H1 (cell line): ENCODE data around the gene VDAC2. TPM values are rescaled to one million over a fixed set of nuclear protein-coding genes. Genes with fewer than 3 reads are reported as not detected.

Experiments used
- CTCF ChIA-PET: fragments of 300-600 bp; sonication (Branson Sonifier 250); formaldehyde crosslinking; loops from one replicate; lab custom pipeline; 2021; ENCODE audit not compliant: partially characterized antibody; lab: Charles Lee
- POLR2A ChIA-PET: fragments of 300-600 bp; sonication (Branson Sonifier 250); formaldehyde crosslinking; loops from one replicate; lab custom pipeline; 2021; ENCODE audit warnings: inconsistent platforms; ENCODE audit not compliant: partially characterized antibody; lab: Charles Lee
- DNase-seq, 2 experiments: peaks; one replicate each; pipeline versions ENCODE4 v3.0.0 to v3.0.0-alpha.2; 2010 to 2022; ENCODE audit warnings: low spot score in 2 of 2, low read depth in 1 of 2, mixed read lengths in 1 of 2
- FAIRE-seq: peaks from 2 replicates; lab custom pipeline; 2011; peaks lifted over from hg19 to GRCh38; lab: Jason Lieb, UNC
- H2AFZ ChIP-seq: 2 replicates; pipeline ENCODE4 v1.8.1; 2012; ENCODE audit warnings: low read length, inconsistent platforms
- H2AK5ac ChIP-seq: 2 replicates; pipeline ENCODE4 v1.6.1; 2013; ENCODE audit warnings: low read depth, low read length
- H2BK120ac ChIP-seq: replicated peaks from 2 replicates; pipeline ENCODE3; 2013; ENCODE audit warnings: low read depth, low read length, inconsistent platforms
- H2BK12ac ChIP-seq: 2 replicates; pipeline ENCODE4 v1.6.1; 2013; ENCODE audit warnings: low read depth, low read length
- H2BK15ac ChIP-seq: 2 replicates; pipeline ENCODE4 v1.6.1; 2013; ENCODE audit warnings: low read length
- H2BK20ac ChIP-seq: 2 replicates; pipeline ENCODE4 v1.6.1; 2013; ENCODE audit warnings: low read length
- H2BK5ac ChIP-seq: 2 replicates; pipeline ENCODE4 v1.6.1; 2013; ENCODE audit warnings: low read depth, low read length
- H3K14ac ChIP-seq: 2 replicates; pipeline ENCODE4 v1.6.1; 2013; ENCODE audit warnings: inconsistent platforms; ENCODE audit not compliant: insufficient read length
- H3K18ac ChIP-seq: 2 replicates; pipeline ENCODE4 v1.6.1; 2013; ENCODE audit warnings: low read length; ENCODE audit errors: extremely low read depth
- H3K23ac ChIP-seq: 2 replicates; pipeline ENCODE4 v1.6.1; 2013; ENCODE audit warnings: inconsistent platforms; ENCODE audit not compliant: insufficient read length
- H3K23me2 ChIP-seq: 2 replicates; pipeline ENCODE4 v1.6.1; 2013; ENCODE audit warnings: low read depth, low read length
- H3K27ac ChIP-seq: 2 replicates; pipeline ENCODE4 v1.6.1; 2011; ENCODE audit warnings: low read depth, low read length, inconsistent platforms
- H3K27me3 ChIP-seq, 4 experiments: replicated peaks in 1 of 4; 1 replicate in 1 of 4; 2 replicates in 3 of 4; pipeline versions ENCODE4 v1.6.1 to v1.8.1; 2011 to 2013; ENCODE audit warnings: low read length in 3 of 4, mild to moderate bottlenecking in 3 of 4, inconsistent platforms in 2 of 4, mixed read lengths in 2 of 4, moderate library complexity in 1 of 4; ENCODE audit not compliant: control insufficient read depth in 3 of 4, insufficient read depth in 3 of 4; ENCODE audit errors: extremely low read depth in 1 of 4
- H3K36me3 ChIP-seq, 4 experiments: 2 replicates each; pipeline versions ENCODE4 v1.6.1 to v1.8.1; 2011 to 2013; ENCODE audit warnings: mild to moderate bottlenecking in 4 of 4, low read length in 3 of 4, moderate library complexity in 2 of 4, control low read depth in 1 of 4, inconsistent platforms in 1 of 4; ENCODE audit not compliant: insufficient read depth in 4 of 4, control insufficient read depth in 2 of 4
- H3K4ac ChIP-seq: replicated peaks from 2 replicates; pipeline ENCODE3; 2013; ENCODE audit warnings: low read length, low read depth, mixed read lengths, inconsistent platforms; ENCODE audit not compliant: insufficient read length
- H3K4me1 ChIP-seq, 4 experiments: replicated peaks in 1 of 4; 1 replicate in 1 of 4; 2 replicates in 3 of 4; pipeline versions ENCODE4 v1.6.1 to v1.8.1; 2011 to 2013; ENCODE audit warnings: low read length in 3 of 4, inconsistent platforms in 2 of 4, mixed read lengths in 1 of 4; ENCODE audit not compliant: insufficient read depth in 4 of 4, control insufficient read depth in 3 of 4
- H3K4me2 ChIP-seq, 2 experiments: 2 replicates each; pipeline versions ENCODE4 v1.6.1 to v1.8.1; 2011 to 2013; ENCODE audit warnings: low read depth in 2 of 2, low read length in 2 of 2, control low read depth in 1 of 2, inconsistent platforms in 1 of 2, mild to moderate bottlenecking in 1 of 2; ENCODE audit not compliant: insufficient read depth in 1 of 2
- H3K4me3 ChIP-seq, 4 experiments: fragments of 200-600, 300-600 bp in 1 of 4; sonication (generic), shearing (Covaris generic), sonication (Bioruptor Twin) in 1 of 4; 2 replicates each; pipeline versions ENCODE4 v1.5.1 to v1.8.1; 2011 to 2016; ENCODE audit warnings: low read length in 4 of 4, low read depth in 3 of 4, control low read depth in 2 of 4, inconsistent platforms in 2 of 4, mild to moderate bottlenecking in 2 of 4, mixed read lengths in 1 of 4, moderate library complexity in 1 of 4; ENCODE audit not compliant: insufficient read depth in 2 of 4; ENCODE audit errors: extremely low read depth in 1 of 4
- H3K56ac ChIP-seq: replicated peaks from 2 replicates; pipeline ENCODE3; 2013; ENCODE audit warnings: low read depth, mild to moderate bottlenecking, mixed read lengths, low read length, inconsistent platforms; ENCODE audit not compliant: insufficient read length
- H3K79me1 ChIP-seq: 2 replicates; pipeline ENCODE4 v1.6.1; 2013; ENCODE audit warnings: low read depth, low read length, control low read depth
- H3K79me2 ChIP-seq, 2 experiments: 2 replicates each; pipeline versions ENCODE4 v1.6.1 to v1.8.1; 2012 to 2013; ENCODE audit warnings: low read length in 2 of 2, mild to moderate bottlenecking in 2 of 2, inconsistent platforms in 1 of 2; ENCODE audit not compliant: insufficient read depth in 2 of 2, control insufficient read depth in 1 of 2
- H3K9ac ChIP-seq, 4 experiments: replicated peaks in 1 of 4; 1 replicate in 1 of 4; 2 replicates in 3 of 4; pipeline versions ENCODE4 v1.6.1 to v1.8.1; 2011 to 2013; ENCODE audit warnings: low read depth in 3 of 4, low read length in 3 of 4, control low read depth in 2 of 4, mild to moderate bottlenecking in 2 of 4, moderate library complexity in 2 of 4, inconsistent platforms in 1 of 4; ENCODE audit errors: extremely low read depth in 1 of 4
- H3K9me3 ChIP-seq, 2 experiments: 2 replicates each; pipeline versions ENCODE4 v1.6.1 to v1.8.1; 2012 to 2013; ENCODE audit warnings: mild to moderate bottlenecking in 2 of 2, moderate library complexity in 2 of 2, control low read depth in 1 of 2, inconsistent platforms in 1 of 2, low read depth in 1 of 2, low read length in 1 of 2, mixed read lengths in 1 of 2; ENCODE audit not compliant: insufficient read depth in 2 of 2
- H4K20me1 ChIP-seq, 2 experiments: replicated peaks in 1 of 2; 2 replicates each; pipeline versions ENCODE3 to v1.8.1; 2011 to 2013; ENCODE audit warnings: inconsistent platforms in 2 of 2, low read length in 2 of 2, mild to moderate bottlenecking in 1 of 2; ENCODE audit not compliant: insufficient read depth in 2 of 2, control insufficient read depth in 1 of 2
- H4K5ac ChIP-seq: 2 replicates; pipeline ENCODE4 v1.6.1; 2013; ENCODE audit warnings: low read length, low read depth, mixed read lengths, inconsistent platforms; ENCODE audit not compliant: insufficient read length
- H4K8ac ChIP-seq: 2 replicates; pipeline ENCODE4 v1.8.0; 2013; ENCODE audit warnings: mild to moderate bottlenecking, moderate library complexity, low read length, inconsistent platforms; ENCODE audit not compliant: insufficient read depth; ENCODE audit errors: extremely low read depth
- H4K91ac ChIP-seq: replicated peaks from 2 replicates; pipeline ENCODE3; 2013; ENCODE audit warnings: low read length, mixed read lengths, inconsistent platforms; ENCODE audit not compliant: insufficient read length
- ASH2L ChIP-seq: fragments of 200-600, 300-600 bp; sonication (generic); IDR thresholded peaks from one replicate; pipeline ENCODE4 v1.7.1; 2017; ENCODE audit warnings: low read length
- BACH1 ChIP-seq: IDR thresholded peaks from 2 replicates; pipeline ENCODE4 v1.6.1; 2012; ENCODE audit warnings: low read length, improper control_type of control experiment
- BRCA1 ChIP-seq: IDR thresholded peaks from 2 replicates; pipeline ENCODE4 v1.6.1; 2012; ENCODE audit warnings: low read depth, low read length, improper control_type of control experiment
- CBX5 ChIP-seq: fragments of 300-800, 300-1000 bp; sonication (generic); IDR thresholded peaks from 2 replicates; pipeline ENCODE4 v1.7.1; 2016; ENCODE audit warnings: antibody characterized with exemption, low read length, low read depth
- CHD1 ChIP-seq: IDR thresholded peaks from 2 replicates; pipeline ENCODE4 v1.6.1; 2012; ENCODE audit warnings: low read depth, low read length, improper control_type of control experiment
- EGR1 ChIP-seq: IDR thresholded peaks from 2 replicates; pipeline ENCODE4 v1.6.1; 2011; ENCODE audit warnings: low read depth, low read length, borderline replicate concordance
- GABPA ChIP-seq: IDR thresholded peaks from 2 replicates; pipeline ENCODE4 v1.6.1; 2011; ENCODE audit warnings: mild to moderate bottlenecking, low read length, moderate library complexity, borderline replicate concordance; ENCODE audit not compliant: insufficient read depth
- POLR2A ChIP-seq, 2 experiments: IDR thresholded peaks; 1 replicate in 1 of 2; 2 replicates in 1 of 2; pipeline ENCODE4 v1.6.1; 2011; ENCODE audit warnings: low read depth in 2 of 2, low read length in 2 of 2, mild to moderate bottlenecking in 2 of 2; ENCODE audit errors: control extremely low read depth in 1 of 2
- POU5F1 ChIP-seq: IDR thresholded peaks from 2 replicates; pipeline ENCODE4 v1.6.1; 2011; ENCODE audit warnings: low read depth, mild to moderate bottlenecking, low read length, moderate library complexity
- RAD21 ChIP-seq, 2 experiments: IDR thresholded peaks in 1 of 2; conservative IDR thresholded peaks in 1 of 2; 2 replicates each; pipeline ENCODE4 v1.6.1; 2011; ENCODE audit warnings: low read depth in 2 of 2, low read length in 2 of 2, improper control_type of control experiment in 1 of 2, inconsistent platforms in 1 of 2, mild to moderate bottlenecking in 1 of 2, moderate library complexity in 1 of 2
- RNF2 ChIP-seq: fragments of 200-900, 300-1000 bp; sonication (generic); IDR thresholded peaks from 2 replicates; pipeline ENCODE4 v1.7.1; 2016; ENCODE audit warnings: borderline replicate concordance, low read depth, mild to moderate bottlenecking, antibody characterized with exemption, low read length; ENCODE audit not compliant: poor library complexity, severe bottlenecking; ENCODE audit errors: missing control alignments
- SIRT6 ChIP-seq: IDR thresholded peaks from one replicate; pipeline ENCODE4 v1.7.1; 2012; ENCODE audit warnings: low read length, inconsistent platforms
- SRF ChIP-seq: IDR thresholded peaks from 2 replicates; pipeline ENCODE4 v1.6.1; 2011; ENCODE audit warnings: mild to moderate bottlenecking, low read depth, low read length, moderate library complexity
- SUZ12 ChIP-seq: fragments of 200-600 bp; sonication (generic); IDR thresholded peaks from 2 replicates; pipeline ENCODE4 v1.6.1; 2012; ENCODE audit warnings: mild to moderate bottlenecking, inconsistent platforms, low read length, moderate library complexity, mixed read lengths
- WGBS, 2 experiments: shearing (Covaris generic) in 1 of 2; methylation state at CpG; one replicate each; pipeline versions ENCODE4 v1.1.6 to v1.1.7; 2013 to 2015; ENCODE audit warnings: low lambda C conversion rate in 2 of 2, mixed read lengths in 2 of 2, inconsistent platforms in 1 of 2, low coverage in 1 of 2, missing lambda C conversion rate in 1 of 2; ENCODE audit not compliant: insufficient replicate concordance in 2 of 2, insufficient coverage in 1 of 2, insufficient read length in 1 of 2; ENCODE audit errors: extremely low coverage in 1 of 2, missing lambda C conversion rate in 1 of 2; 5-methylcytosine and 5-hydroxymethylcytosine counted together
- polyA plus RNA-seq, 7 experiments: library from polyadenylated mRNA; depleted of rRNA in 3 of 7; stranded (reverse) in 5 of 7; unstranded in 2 of 7; fragments of >200 nt in 5 of 7; fragments of 200-250 nt in 2 of 7; gene quantifications; 1 replicate in 5 of 7; 2 replicates in 1 of 7; 4 replicates in 1 of 7; pipeline versions ENCODE4 v1.2.1 to v1.2.3, GENCODE V29; 2011 to 2013; ENCODE audit warnings: missing spikeins in 2 of 7, mixed read lengths in 2 of 7
- total RNA-seq: library from RNA; stranded (reverse); fragmentation: NEBNext Ultra II Directional; extraction: Animal tissue kit (Norgen Biotek cat#: 25700); gene quantifications from 2 replicates; pipeline ENCODE4 v1.2.1, GENCODE V29; 2021
- TF ChIP-seq, protein P1 (sequence below): IDR thresholded peaks from 2 replicates; pipeline ENCODE4 v1.6.1; 2012; ENCODE audit warnings: inconsistent platforms

VDAC2 gene
- total and polyA plus RNA-seq, 2 of the 8 experiments (the other 6 are each of a cell fraction or from before 2014, with no cell fraction given), result 89.8 to 284 TPM

DNA sequence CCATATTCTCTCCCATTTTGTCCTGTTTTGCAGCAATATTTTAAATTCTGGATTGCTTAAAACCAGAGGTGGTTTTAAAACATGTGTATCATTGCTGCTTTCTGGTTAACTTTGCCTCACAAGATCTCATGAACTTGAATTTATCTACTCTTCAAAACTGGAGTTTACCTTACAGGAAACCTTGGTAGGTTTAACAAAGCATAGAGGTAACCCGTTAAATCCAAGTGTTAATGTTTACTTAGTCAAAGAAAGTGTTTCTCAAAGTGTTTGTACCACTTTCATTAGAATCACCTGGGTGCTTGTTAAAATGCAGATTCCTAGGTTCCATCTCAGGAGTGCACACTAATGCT is 44.0 kb upstream of the VDAC2 start:
- Histone ChIP-seq H3K9ac (no peak overlapping the region), H4K20me1 (no peaks in the 10 kb centered on the region), H3K14ac (no peak overlapping the region), H3K23me2 (no peaks in the 10 kb centered on the region), H2BK12ac (no peak overlapping the region), H2AK5ac (no peak overlapping the region), H2BK120ac (no peak overlapping the region), H3K56ac (no peak overlapping the region), H3K23ac (no peak overlapping the region), H3K4ac (no peak overlapping the region), H3K4me2 (no peak overlapping the region), H3K79me2 (no peaks in the 10 kb centered on the region), H3K27ac (no peak overlapping the region), H3K36me3 (peaks cover 0 to 3% (median 0%) of the 10 kb centered on the region in 4 experiments; a peak in 2 of 8 replicates), H3K79me1 (no peaks in the 10 kb centered on the region), H2BK15ac (no peak overlapping the region), H3K18ac (no peak overlapping the region), H2BK20ac (no peak overlapping the region), H2BK5ac (no peak overlapping the region), H4K8ac (no peak overlapping the region), H2AFZ (no peak overlapping the region), H3K4me3 (no peak overlapping the region), H3K27me3 (no peaks in the 10 kb centered on the region), H3K4me1 (peaks cover 0 to 3% (median 0%) of the 10 kb centered on the region in 4 experiments; a peak in 1 of 7 replicates), H3K9me3 (no peaks in the 10 kb centered on the region), H4K5ac (no peak overlapping the region), H4K91ac (no peak overlapping the region)
- DNase-seq (no peak), FAIRE-seq (no peak)
- ChIA-PET POLR2A (interaction anchor here (1.5 kb wide), 1 partner anchor 34 kb away, joined by 6 read pairs; no protein-coding TSS in a partner anchor), CTCF (interaction anchor here (0.6 to 1.5 kb wide), 5 partner anchors 9 to 90 kb away, joined by 3 to 5 read pairs (median 3); no protein-coding TSS in a partner anchor)
- WGBS, 2 experiments, result 100% methylated on average over 1 of the region's 1 CpG; no CpG with 5 or more reads in 1 of the 2 experiments
- TF ChIP-seq EGR1 (no peak), BRCA1 (no peak), CHD1 (no peak), POLR2A (IDR thresholded peaks at IDR 0.05; ENCODE audit: control extremely low read depth in 1 of 2, low read depth in 2 of 2, low read length in 2 of 2) (no peak), SUZ12 (no peak), GABPA (no peak), CBX5 (no peak), SIRT6 (no peak), SRF (no peak), RAD21 (IDR thresholded peaks at IDR 0.05 in 1 of 2, conservative IDR thresholded peaks at IDR 0.05 in 1 of 2; ENCODE audit: low read depth in 2 of 2, low read length in 2 of 2) (no peak), POU5F1 (no peak), RNF2 (no peak), ASH2L (no peak), BACH1 (no peak)
- TF ChIP-seq, protein P1, sequence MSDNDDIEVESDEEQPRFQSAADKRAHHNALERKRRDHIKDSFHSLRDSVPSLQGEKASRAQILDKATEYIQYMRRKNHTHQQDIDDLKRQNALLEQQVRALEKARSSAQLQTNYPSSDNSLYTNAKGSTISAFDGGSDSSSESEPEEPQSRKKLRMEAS, result no peak
